Ovary (tissue), 3 donors: Measurements from ENCODE around the gene ISCA1.
"Not testable (repeated sequence)": the region's sequence is repeated elsewhere in the genome, so short reads cannot be mapped to it uniquely, and the experiment has no call there.

Experiments
- CTCF ChIP-seq, 3 donors: fragments of 450-650 bp in 2 of 3; fragments of 200-600 bp in 1 of 3; IDR thresholded peaks; one replicate each; pipeline versions ENCODE4 v1.5.1 to v1.8.0; 2016 to 2022; ENCODE audit warnings: antibody characterized with exemption in 3 of 3, mild to moderate bottlenecking in 1 of 3
- EP300 ChIP-seq: sonication (generic); formaldehyde crosslinking; IDR thresholded peaks from one replicate; pipeline ENCODE4 v1.6.1; 2017; ENCODE audit warnings: antibody characterized with exemption
- donor health status: DM: no; HTN: no; CAD: no.

- TF ChIP-seq CTCF (IDR thresholded peaks at IDR 0.05); EP300: not testable (repeated sequence)
Measured at GRCh38 chr9:86290341-86290740, 8.0 kb upstream of the ISCA1 start.
